OCI-LY7 (cell line): ENCODE results near the gene TLE6. TPM values are rescaled to one million over a fixed set of nuclear protein-coding genes. Genes with fewer than 3 reads are reported as not detected.
A peak's percentile ranks its signal among the peaks of the same experiment; 100 is the strongest.

Source experiments
- BruUV-seq: library from RNA; stranded (reverse); fragments of 400-500 nt; replicated peaks from 2 replicates; lab custom pipeline; 2021; lab: Mats Ljungman, UMichigan
- CTCF ChIA-PET: fragments of 300-600 bp; sonication (Branson Sonifier 250); formaldehyde crosslinking; loops from one replicate; lab custom pipeline; 2022; ENCODE audit warnings: antibody characterized with exemption; ENCODE audit not compliant: unreplicated experiment; lab: Charles Lee
- POLR2A ChIA-PET: fragments of 300-600 bp; sonication (Branson Sonifier 250); formaldehyde crosslinking; loops from one replicate; lab custom pipeline; 2022; ENCODE audit warnings: antibody characterized with exemption; lab: Charles Lee
- DNase-seq: peaks from one replicate; pipeline ENCODE4 v3.0.0-alpha.2; 2015; ENCODE audit warnings: low spot score
- H2AFZ ChIP-seq: fragments of 200-600 bp; sonication (generic), shearing (Covaris generic); 2 replicates; pipeline ENCODE4 v1.6.1; 2014; ENCODE audit warnings: mild to moderate bottlenecking, antibody characterized with exemption, low read length, moderate library complexity
- H3K27ac ChIP-seq: fragments of 200-600 bp; sonication (generic); 2 replicates; pipeline ENCODE4 v1.5.1; 2014; ENCODE audit warnings: mixed run types, low read depth, mild to moderate bottlenecking, moderate library complexity, low read length, inconsistent platforms; ENCODE audit not compliant: poor library complexity, severe bottlenecking
- H3K36me3 ChIP-seq: fragments of 200-600 bp; sonication (generic); 2 replicates; pipeline ENCODE4 v1.6.1; 2014; ENCODE audit warnings: mild to moderate bottlenecking, antibody characterized with exemption, low read length, moderate library complexity, mixed read lengths; ENCODE audit not compliant: insufficient read depth
- H3K4me1 ChIP-seq: fragments of 200-600 bp; sonication (generic); 2 replicates; pipeline ENCODE4 v1.5.1; 2014; ENCODE audit warnings: mild to moderate bottlenecking, low read length; ENCODE audit not compliant: insufficient read depth, poor library complexity, severe bottlenecking
- H3K4me2 ChIP-seq: fragments of 200-600 bp; sonication (generic); 2 replicates; pipeline ENCODE4 v1.6.1; 2014; ENCODE audit warnings: mild to moderate bottlenecking, low read length
- H3K4me3 ChIP-seq: fragments of 200-600 bp; sonication (generic); 2 replicates; pipeline ENCODE4 v1.5.1; 2014; ENCODE audit warnings: mild to moderate bottlenecking, low read depth, low read length; ENCODE audit not compliant: poor library complexity, severe bottlenecking
- H3K79me2 ChIP-seq: fragments of 200-600 bp; sonication (generic); 2 replicates; pipeline ENCODE4 v1.6.1; 2016; ENCODE audit warnings: low read depth, mild to moderate bottlenecking, low read length, moderate library complexity, mixed read lengths; ENCODE audit not compliant: insufficient read depth
- H3K9me2 ChIP-seq: fragments of 200-600 bp; sonication (generic); 2 replicates; pipeline ENCODE4 v1.6.1; 2016; ENCODE audit warnings: mild to moderate bottlenecking, low read length, mixed read lengths; ENCODE audit not compliant: insufficient read depth
- H3K9me3 ChIP-seq: fragments of 200-600 bp; sonication (generic); 2 replicates; pipeline ENCODE4 v1.6.1; 2014; ENCODE audit warnings: mild to moderate bottlenecking, mixed run types, low read length, mixed read lengths
- H4K20me1 ChIP-seq: fragments of 200-600 bp; sonication (generic); 2 replicates; pipeline ENCODE4 v1.6.1; 2014; ENCODE audit warnings: mild to moderate bottlenecking, antibody characterized with exemption, low read length, moderate library complexity, mixed read lengths; ENCODE audit not compliant: insufficient read depth
- CTCF ChIP-seq: fragments of 200-600 bp; sonication (generic); conservative IDR thresholded peaks from 2 replicates; pipeline ENCODE4 v1.5.1; 2014; ENCODE audit warnings: mild to moderate bottlenecking, antibody characterized with exemption, low read length, moderate library complexity, mixed read lengths
- EZH2phosphoT487 ChIP-seq: fragments of 200-600 bp; sonication (generic); IDR thresholded peaks from 2 replicates; pipeline ENCODE4 v1.6.1; 2018; ENCODE audit warnings: low read depth, borderline replicate concordance, mild to moderate bottlenecking, mixed run types, antibody characterized with exemption, low read length, moderate library complexity, mixed read lengths
- intact Hi-C: fragments of 100-400 bp; cut with micrococcal nuclease; formaldehyde crosslinking; loops from one replicate; pipeline ENCODE4 v1.10.0; 2022; ENCODE audit not compliant: unreplicated experiment
- total RNA-seq, 2 experiments: library from RNA; depleted of rRNA in 1 of 2; stranded (reverse); fragments of >200 nt in 1 of 2; shearing (Covaris generic) in 1 of 2; gene quantifications; 2 replicates each; pipeline ENCODE4 v1.2.3, GENCODE V29; 2014 to 2022

Gene TLE6
- total RNA-seq, 2 experiments from 2014 or later: 15.9 to 21.5 TPM

- POLR2A ChIA-PET: interaction anchor here (0.9 to 1.5 kb wide), 3 partner anchors 26 to 30 kb away, joined by 3 to 5 read pairs (median 3); partner anchors contain the start of gene TLE6
- CTCF ChIA-PET: no interaction called here
- H3K79me2 ChIP-seq: no peaks in the 10 kb centered on the region
These were observed 28.0 kb downstream of the TLE6 start for GRCh38 chr19:3005345-3005744.

GRCh38 chr19:3006075-3006767 is 28.9 kb downstream of the TLE6 start:
- no peaks in the 10 kb centered on the region for H3K9me2 ChIP-seq
- no peaks in the 10 kb centered on the region for H3K79me2 ChIP-seq
- no peaks in the 10 kb centered on the region for H3K9me3 ChIP-seq
- ChIA-PET POLR2A (no interaction called here), CTCF (no interaction called here)
- no peak overlapping the region for H3K27ac ChIP-seq
- H4K20me1 ChIP-seq: no peaks in the 10 kb centered on the region
- intact Hi-C loops: no loop called here
- BruUV-seq: no TSS peak
- H3K4me2 ChIP-seq: no peak overlapping the region
- no peaks in the 10 kb centered on the region for H3K36me3 ChIP-seq
- DNase-seq: peak; percentile 48
- H2AFZ ChIP-seq: no peak overlapping the region
- TF ChIP-seq CTCF (no peak), EZH2phosphoT487 (no peak)
- H3K4me1 ChIP-seq: peaks cover 6% of the 10 kb centered on the region
- H3K4me3 ChIP-seq: no peak overlapping the region

More at GRCh38 chr19:3005345-3005744, 28.0 kb downstream of the TLE6 start:
- H3K36me3 ChIP-seq: no peaks in the 10 kb centered on the region
- H3K9me2 ChIP-seq: no peaks in the 10 kb centered on the region
- TF ChIP-seq CTCF: no peak
- TF ChIP-seq EZH2phosphoT487: no peak
- no peaks in the 10 kb centered on the region for H4K20me1 ChIP-seq
- no peaks in the 10 kb centered on the region for H3K9me3 ChIP-seq
- H3K27ac ChIP-seq: no peak overlapping the region
- H3K4me2 ChIP-seq: no peak overlapping the region
- no peak for DNase-seq
- intact Hi-C loops: no loop called here
- no TSS peak for BruUV-seq
- H3K4me3 ChIP-seq: no peak overlapping the region
- no peak overlapping the region for H2AFZ ChIP-seq
- H3K4me1 ChIP-seq: peaks cover 6% of the 10 kb centered on the region

GRCh38 chr19:3007975-3008374 is 30.6 kb downstream of the TLE6 start:
- no peak for DNase-seq
- Histone ChIP-seq H3K79me2 (no peaks in the 10 kb centered on the region), H2AFZ (no peak overlapping the region), H3K4me1 (peaks cover 6% of the 10 kb centered on the region), H3K4me3 (no peak overlapping the region), H3K9me3 (no peaks in the 10 kb centered on the region), H3K9me2 (no peaks in the 10 kb centered on the region), H3K4me2 (no peak overlapping the region), H3K27ac (no peak overlapping the region), H3K36me3 (no peaks in the 10 kb centered on the region), H4K20me1 (no peaks in the 10 kb centered on the region)
- ChIA-PET POLR2A (no interaction called here), CTCF (no interaction called here)
- intact Hi-C loops: no loop called here
- TF ChIP-seq CTCF: no peak
- no peak for TF ChIP-seq EZH2phosphoT487
- no TSS peak for BruUV-seq
